Colonic mucosa (tissue), 4 donors: ENCODE measurements around the gene DLG2. TPM values are rescaled to one million over a fixed set of nuclear protein-coding genes. Genes with fewer than 3 reads are reported as not detected.

ENCODE experiments used
- DNase-seq: peaks from one replicate; pipeline ENCODE4 v3.0.0-alpha.2; 2020
- H3K27ac ChIP-seq: fragments of 200-600 bp; one replicate; pipeline ENCODE4 v1.8.0; 2021
- H3K27me3 ChIP-seq: fragments of 200-600 bp; one replicate; pipeline ENCODE4 v1.8.0; 2021
- H3K36me3 ChIP-seq: fragments of 200-600 bp; one replicate; pipeline ENCODE4 v1.8.0; 2021
- H3K4me1 ChIP-seq: fragments of 200-600 bp; one replicate; pipeline ENCODE4 v1.8.0; 2021; ENCODE audit warnings: mild to moderate bottlenecking
- H3K4me3 ChIP-seq: fragments of 200-600 bp; one replicate; pipeline ENCODE4 v1.8.0; 2021
- H3K9ac ChIP-seq, 2 donors: one replicate each; pipeline ENCODE4 v1.7.0; 2013; ENCODE audit warnings: control low read depth in 2 of 2, low read depth in 2 of 2, low read length in 2 of 2
- H3K9me3 ChIP-seq: fragments of 200-600 bp; one replicate; pipeline ENCODE4 v1.8.0; 2021
- intact Hi-C: fragments of 100-400 bp; cut with DNase I; formaldehyde crosslinking; loops from one replicate; pipeline ENCODE4 v1.14.1; 2022
- total RNA-seq, 2 donors: library from RNA; stranded (reverse); fragmentation: NEBNext Ultra II Directional in 1 of 2; extraction: Animal tissue kit (Norgen Biotek cat#: 25700) in 1 of 2; gene quantifications; one replicate each; pipeline ENCODE4 v1.2.1, GENCODE V29; 2021
- TF ChIP-seq, protein P1 (sequence below): fragments of 200-600 bp; IDR thresholded peaks from one replicate; pipeline ENCODE4 v1.8.0; 2022; ENCODE audit warnings: antibody characterized with exemption, mild to moderate bottlenecking
- donor health status: healthy.
- donor health status: DM: no; HTN: no; CAD: no.
- donor health status: DM: no; HTN: no; CAD: no.

Gene DLG2
- total RNA-seq, 2 donors from 2014 or later: 1.4 to 3.3 TPM

GRCh38 chr11:85540181-85540580 is 87.0 kb downstream of the DLG2 start:
- Histone ChIP-seq H3K36me3 (no peaks in the 10 kb centered on the region), H3K9me3 (no peaks in the 10 kb centered on the region), H3K4me3 (no peak overlapping the region), H3K9ac (no peak overlapping the region), H3K4me1 (no peaks in the 10 kb centered on the region), H3K27ac (no peak overlapping the region), H3K27me3 (no peaks in the 10 kb centered on the region)
- TF ChIP-seq, protein P1, sequence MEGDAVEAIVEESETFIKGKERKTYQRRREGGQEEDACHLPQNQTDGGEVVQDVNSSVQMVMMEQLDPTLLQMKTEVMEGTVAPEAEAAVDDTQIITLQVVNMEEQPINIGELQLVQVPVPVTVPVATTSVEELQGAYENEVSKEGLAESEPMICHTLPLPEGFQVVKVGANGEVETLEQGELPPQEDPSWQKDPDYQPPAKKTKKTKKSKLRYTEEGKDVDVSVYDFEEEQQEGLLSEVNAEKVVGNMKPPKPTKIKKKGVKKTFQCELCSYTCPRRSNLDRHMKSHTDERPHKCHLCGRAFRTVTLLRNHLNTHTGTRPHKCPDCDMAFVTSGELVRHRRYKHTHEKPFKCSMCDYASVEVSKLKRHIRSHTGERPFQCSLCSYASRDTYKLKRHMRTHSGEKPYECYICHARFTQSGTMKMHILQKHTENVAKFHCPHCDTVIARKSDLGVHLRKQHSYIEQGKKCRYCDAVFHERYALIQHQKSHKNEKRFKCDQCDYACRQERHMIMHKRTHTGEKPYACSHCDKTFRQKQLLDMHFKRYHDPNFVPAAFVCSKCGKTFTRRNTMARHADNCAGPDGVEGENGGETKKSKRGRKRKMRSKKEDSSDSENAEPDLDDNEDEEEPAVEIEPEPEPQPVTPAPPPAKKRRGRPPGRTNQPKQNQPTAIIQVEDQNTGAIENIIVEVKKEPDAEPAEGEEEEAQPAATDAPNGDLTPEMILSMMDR: no peak
- intact Hi-C loops: no loop called here
- DNase-seq: no peak

DNA sequence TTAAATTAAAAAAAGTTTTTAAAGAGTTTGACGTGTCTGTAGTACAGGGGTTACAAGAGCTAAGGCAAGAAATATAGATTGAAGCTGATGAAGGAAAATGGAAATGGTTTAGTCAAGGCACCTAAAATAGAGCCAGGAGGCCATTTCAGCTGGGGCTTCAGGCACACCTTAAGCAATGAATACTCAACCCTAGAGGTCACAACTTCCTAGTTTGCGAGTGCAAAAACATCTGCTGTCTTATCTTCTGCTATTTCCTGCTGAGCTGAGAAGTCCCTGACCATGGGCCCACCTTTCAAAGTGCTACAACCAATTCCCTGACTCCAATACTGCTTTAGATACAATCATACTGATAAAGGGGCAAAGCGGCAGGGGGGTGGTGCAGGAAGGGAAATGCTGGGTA is 87.4 kb downstream of the DLG2 start:
- H3K9me3 ChIP-seq: no peaks in the 10 kb centered on the region
- DNase-seq: no peak
- H3K27ac ChIP-seq: no peak overlapping the region
- intact Hi-C loops: no loop called here
- H3K27me3 ChIP-seq: no peaks in the 10 kb centered on the region
- TF ChIP-seq, protein P1: no peak
- H3K4me1 ChIP-seq: no peaks in the 10 kb centered on the region
- H3K4me3 ChIP-seq: no peak overlapping the region
- no peaks in the 10 kb centered on the region for H3K36me3 ChIP-seq
- no peak overlapping the region for H3K9ac ChIP-seq

GRCh38 chr11:85539029-85539689 is 88.0 kb downstream of the DLG2 start:
- Histone ChIP-seq H3K9ac (no peak overlapping the region), H3K4me1 (no peaks in the 10 kb centered on the region), H3K27me3 (no peaks in the 10 kb centered on the region), H3K27ac (no peak overlapping the region), H3K36me3 (no peaks in the 10 kb centered on the region), H3K9me3 (no peaks in the 10 kb centered on the region), H3K4me3 (no peak overlapping the region)
- intact Hi-C loops: no loop called here
- TF ChIP-seq, protein P1: no peak
- no peak for DNase-seq

DNA sequence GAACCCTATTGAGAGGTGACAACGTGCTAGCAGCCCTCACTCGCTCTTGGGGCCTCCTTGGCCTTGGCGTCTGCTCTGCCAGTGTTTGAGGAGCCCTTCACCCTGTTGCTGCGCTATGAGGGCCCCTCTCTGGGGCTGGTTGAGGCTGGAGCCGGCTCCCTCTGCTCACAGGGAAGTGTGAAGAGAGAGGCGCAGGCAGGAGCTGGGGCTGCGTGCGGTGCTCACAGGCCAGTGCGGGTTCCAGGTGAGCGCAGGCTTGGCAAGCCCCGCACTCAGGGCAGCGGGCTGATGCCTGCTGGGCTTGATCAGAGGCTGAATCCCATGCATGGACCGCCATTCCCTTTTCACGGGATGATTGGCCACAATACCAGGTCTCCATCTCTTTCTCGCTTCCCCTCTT is 90.7 kb downstream of the DLG2 start:
- TF ChIP-seq, protein P1: no peak
- intact Hi-C loops: no loop called here

DNA sequence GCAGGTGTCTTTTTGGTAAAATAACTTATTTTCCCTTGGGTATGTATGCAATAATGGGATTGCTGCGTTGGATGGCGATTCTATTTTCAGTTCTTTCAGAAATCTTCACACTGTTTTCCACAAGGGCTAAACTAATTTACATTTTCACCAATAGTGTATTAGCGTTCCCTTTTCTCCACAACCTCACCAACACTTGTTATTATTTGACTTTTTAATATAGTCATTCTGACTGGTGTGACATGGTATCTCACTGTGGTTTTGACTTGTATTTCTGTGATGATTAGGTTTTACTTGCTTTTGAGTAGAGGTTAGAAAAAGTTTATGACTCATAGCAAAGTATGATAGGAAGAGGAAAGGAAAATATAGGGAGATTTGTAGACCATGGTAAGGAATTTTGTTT is 92.3 kb downstream of the DLG2 start:
- no peaks in the 10 kb centered on the region for H3K36me3 ChIP-seq

More for the DNA sequence above, 90.7 kb downstream of the DLG2 start:
- no peak for DNase-seq
- Histone ChIP-seq H3K27ac (no peak overlapping the region), H3K27me3 (no peaks in the 10 kb centered on the region), H3K4me1 (no peaks in the 10 kb centered on the region), H3K9me3 (no peaks in the 10 kb centered on the region), H3K36me3 (no peaks in the 10 kb centered on the region), H3K9ac (no peak overlapping the region), H3K4me3 (no peak overlapping the region)

More for the DNA sequence above, 92.3 kb downstream of the DLG2 start:
- Histone ChIP-seq H3K27ac (no peak overlapping the region), H3K9me3 (no peaks in the 10 kb centered on the region), H3K9ac (no peak overlapping the region), H3K4me1 (no peaks in the 10 kb centered on the region), H3K4me3 (no peak overlapping the region), H3K27me3 (no peaks in the 10 kb centered on the region)
- DNase-seq: no peak
- TF ChIP-seq, protein P1: no peak
- intact Hi-C loops: no loop called here
